Lung (tissue), 12 donors: ENCODE measurements around the gene DAPK2. TPM values are rescaled to one million over a fixed set of nuclear protein-coding genes. Genes with fewer than 3 reads are reported as not detected.
"Not testable (repeated sequence)": the region's sequence is repeated elsewhere in the genome, so short reads cannot be mapped to it uniquely, and the experiment has no call there.

Experiments
- ATAC-seq: fragments of 200-7000 bp; cut with Tn5 transposase; one replicate; pipeline ENCODE4 v1.9.1; 2020; ENCODE audit warnings: moderate number of reproducible peaks; ENCODE audit not compliant: insufficient read depth, low FRiP score
- DNase-seq, 3 donors: peaks; one replicate each; pipeline ENCODE4 v3.0.0-alpha.2; 2013 to 2017
- H3K27ac ChIP-seq, 2 donors: one replicate each; pipeline ENCODE4 v1.5.1; 2013; ENCODE audit warnings: mild to moderate bottlenecking in 2 of 2, moderate library complexity in 2 of 2, control low read depth in 1 of 2, inconsistent platforms in 1 of 2, low read depth in 1 of 2, low read length in 1 of 2
- H3K27me3 ChIP-seq, 3 donors: one replicate each; pipeline ENCODE4 v1.5.1; 2013; ENCODE audit warnings: low read length in 2 of 3; ENCODE audit not compliant: control insufficient read depth in 3 of 3, insufficient read depth in 3 of 3
- H3K36me3 ChIP-seq, 4 donors: one replicate each; pipeline ENCODE4 v1.5.1; 2013; ENCODE audit warnings: low read length in 4 of 4, mild to moderate bottlenecking in 1 of 4, moderate library complexity in 1 of 4; ENCODE audit not compliant: control insufficient read depth in 4 of 4, insufficient read depth in 4 of 4
- H3K4me1 ChIP-seq, 5 donors: one replicate each; pipeline ENCODE4 v1.5.1; 2013; ENCODE audit warnings: low read length in 5 of 5, mild to moderate bottlenecking in 2 of 5, moderate library complexity in 1 of 5; ENCODE audit not compliant: control insufficient read depth in 5 of 5, insufficient read depth in 5 of 5
- H3K4me3 ChIP-seq: one replicate; pipeline ENCODE4 v1.5.1; 2013; ENCODE audit warnings: mild to moderate bottlenecking, control low read depth, moderate library complexity
- H3K9ac ChIP-seq, 2 donors: one replicate each; pipeline ENCODE4 v1.5.1; 2013; ENCODE audit warnings: low read length in 2 of 2, control low read depth in 1 of 2; ENCODE audit not compliant: insufficient read depth in 1 of 2
- H3K9me3 ChIP-seq, 4 donors: one replicate each; pipeline ENCODE4 v1.5.1; 2013; ENCODE audit warnings: low read length in 3 of 4, mild to moderate bottlenecking in 1 of 4, moderate library complexity in 1 of 4; ENCODE audit not compliant: control insufficient read depth in 4 of 4, insufficient read depth in 3 of 4
- WGBS, 2 donors: extraction: QIAGEN DNeasy Blood & Tissue Kit; methylation state at CpG; one replicate each; pipeline ENCODE4 v1.1.7; 2013; 5-methylcytosine and 5-hydroxymethylcytosine counted together
- polyA plus RNA-seq, 2 donors: library from polyadenylated mRNA; stranded (reverse); fragments of 200-250 nt; gene quantifications; one replicate each; pipeline ENCODE4 v1.2.1, GENCODE V29; 2013
- total RNA-seq, 2 donors: library from RNA; depleted of rRNA in 1 of 2; stranded (reverse); fragments of >200 nt in 1 of 2; gene quantifications; one replicate each; pipeline ENCODE4 v1.2.1, GENCODE V29; 2014 to 2021
- TF ChIP-seq, protein P1 (sequence below): IDR thresholded peaks from 2 replicates; pipeline ENCODE4 v1.5.1; 2012; ENCODE audit warnings: mild to moderate bottlenecking; ENCODE audit errors: control extremely low read depth, extremely low read depth
- donor health status: control.
- donor health status: control.
- donor health status: Bipolar disorder and iron deficiency.
- donor health status: healthy.
- donor health status: DM: yes; HTN: yes; CAD: no.

DAPK2 gene
- total and polyA plus RNA-seq, 4 donors: 20.5 to 59.0 (median 49.1) TPM

DNA sequence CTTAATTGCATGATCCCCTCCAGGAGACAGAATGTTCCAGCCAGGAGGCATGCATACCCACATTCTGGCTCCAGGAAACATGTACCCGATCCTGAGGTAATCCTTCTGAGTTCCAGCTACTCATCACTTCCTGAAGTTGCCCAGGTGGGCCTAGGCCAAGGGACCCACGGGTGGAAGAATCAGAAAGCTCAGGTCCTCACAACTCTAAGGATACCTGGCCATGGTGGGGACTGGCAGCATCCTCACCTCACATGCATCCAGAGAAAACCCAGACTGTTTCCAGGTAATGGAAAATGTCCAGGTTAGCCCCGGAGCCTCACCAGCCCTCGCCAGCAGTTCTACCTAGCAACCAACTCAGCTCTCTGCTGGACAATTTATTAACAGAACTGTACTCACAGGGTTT is 78.2 kb downstream of the DAPK2 start:
- H3K9ac ChIP-seq: no peak overlapping the region
- H3K36me3 ChIP-seq: peaks cover 0 to 4% (median under 1%) of the 10 kb centered on the region in 4 donors
- ATAC-seq (no peak), DNase-seq (no peak)
- no peaks in the 10 kb centered on the region for H3K27me3 ChIP-seq
- peaks cover 0 to 3% (median 0%) of the 10 kb centered on the region in 4 donors for H3K9me3 ChIP-seq
- TF ChIP-seq, protein P1, sequence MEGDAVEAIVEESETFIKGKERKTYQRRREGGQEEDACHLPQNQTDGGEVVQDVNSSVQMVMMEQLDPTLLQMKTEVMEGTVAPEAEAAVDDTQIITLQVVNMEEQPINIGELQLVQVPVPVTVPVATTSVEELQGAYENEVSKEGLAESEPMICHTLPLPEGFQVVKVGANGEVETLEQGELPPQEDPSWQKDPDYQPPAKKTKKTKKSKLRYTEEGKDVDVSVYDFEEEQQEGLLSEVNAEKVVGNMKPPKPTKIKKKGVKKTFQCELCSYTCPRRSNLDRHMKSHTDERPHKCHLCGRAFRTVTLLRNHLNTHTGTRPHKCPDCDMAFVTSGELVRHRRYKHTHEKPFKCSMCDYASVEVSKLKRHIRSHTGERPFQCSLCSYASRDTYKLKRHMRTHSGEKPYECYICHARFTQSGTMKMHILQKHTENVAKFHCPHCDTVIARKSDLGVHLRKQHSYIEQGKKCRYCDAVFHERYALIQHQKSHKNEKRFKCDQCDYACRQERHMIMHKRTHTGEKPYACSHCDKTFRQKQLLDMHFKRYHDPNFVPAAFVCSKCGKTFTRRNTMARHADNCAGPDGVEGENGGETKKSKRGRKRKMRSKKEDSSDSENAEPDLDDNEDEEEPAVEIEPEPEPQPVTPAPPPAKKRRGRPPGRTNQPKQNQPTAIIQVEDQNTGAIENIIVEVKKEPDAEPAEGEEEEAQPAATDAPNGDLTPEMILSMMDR: no peak
- peaks cover 0 to 23% (median 18%) of the 10 kb centered on the region in 5 donors for H3K4me1 ChIP-seq
- H3K4me3 ChIP-seq: no peak overlapping the region
- WGBS, 2 donors: 72 to 74% methylated on average over 4 of the region's 4 CpGs
- peak overlapping the region; percentile 43 to 72 for H3K27ac ChIP-seq

DNA sequence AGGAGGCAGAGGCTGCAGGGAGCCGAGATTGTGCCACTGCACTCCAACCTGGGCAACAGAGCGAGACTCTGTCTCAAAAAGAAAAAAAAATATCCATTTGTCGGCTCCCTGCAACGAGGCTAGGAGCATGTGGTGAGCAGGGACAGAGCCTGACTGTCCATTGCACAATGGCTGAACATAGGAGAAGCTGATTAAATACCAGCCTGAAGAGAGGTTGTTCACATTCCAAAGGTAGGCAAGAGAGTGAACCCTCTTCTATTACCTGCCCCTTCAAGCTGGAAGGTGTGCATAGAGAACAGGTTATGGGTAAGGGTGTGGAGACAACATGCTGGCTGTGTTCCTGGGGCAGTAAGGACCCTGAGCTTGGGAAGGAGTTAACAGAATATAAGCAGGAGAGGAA is 78.7 kb downstream of the DAPK2 start:
- DNase-seq: peak in 2 of 3 donors; percentile 17 to 44
- TF ChIP-seq, protein P1: no peak
- Histone ChIP-seq H3K9me3 (peaks cover 0 to 3% (median 0%) of the 10 kb centered on the region in 4 donors), H3K36me3 (peaks cover 0 to 4% (median under 1%) of the 10 kb centered on the region in 4 donors), H3K9ac (no peak overlapping the region), H3K4me3 (no peak overlapping the region), H3K27ac (peak overlapping the region; percentile 43 to 62), H3K27me3 (no peaks in the 10 kb centered on the region), H3K4me1 (peaks cover 0 to 21% (median 15%) of the 10 kb centered on the region in 5 donors)
- WGBS, 2 donors: 68 to 71% methylated on average over 4 of the region's 4 CpGs
- ATAC-seq: no peak

DNA sequence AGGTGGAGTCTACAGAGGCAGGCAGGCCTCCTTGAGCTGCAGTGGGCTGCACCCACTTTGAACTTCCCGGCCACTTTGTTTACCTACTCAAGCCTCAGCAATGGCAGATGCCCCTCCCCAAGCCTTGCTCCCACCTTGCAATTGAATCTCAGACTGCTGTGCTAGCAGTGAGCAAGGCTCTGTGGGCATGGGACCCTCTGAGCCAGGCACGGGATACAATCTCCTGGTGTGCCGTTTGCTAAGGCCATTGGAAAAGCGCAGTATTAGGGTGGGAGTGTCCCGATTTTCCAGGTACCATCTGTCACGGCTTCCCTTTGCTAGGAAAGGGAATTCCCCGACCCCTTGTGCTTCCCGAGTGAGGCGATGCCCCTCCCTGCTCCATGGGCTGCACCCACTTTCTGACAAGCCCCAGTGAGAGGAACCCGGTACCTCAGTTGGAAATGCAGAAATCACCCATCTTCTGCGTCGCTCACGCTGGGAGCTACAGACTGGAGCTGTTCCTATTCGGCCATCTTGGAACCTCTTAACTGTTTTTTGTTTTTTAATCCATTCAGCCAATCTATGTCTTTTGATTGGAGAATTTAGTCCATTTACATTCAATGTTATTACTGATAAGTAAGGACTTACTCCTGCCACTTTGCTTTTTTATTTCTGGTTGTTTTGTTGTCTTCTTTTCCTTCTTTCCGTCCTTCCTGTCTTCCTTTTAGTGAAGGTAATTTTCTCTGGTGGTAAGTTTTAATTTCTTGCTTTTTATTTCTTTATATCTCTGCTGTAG is 83.2 kb downstream of the DAPK2 start:
- not testable (repeated sequence) for H3K27me3 ChIP-seq, H3K9ac ChIP-seq, DNase-seq, H3K27ac ChIP-seq, ATAC-seq, H3K9me3 ChIP-seq, H3K4me3 ChIP-seq, H3K4me1 ChIP-seq, H3K36me3 ChIP-seq
- WGBS, 2 donors: 94 to 96% methylated on average over 15 of the region's 15 CpGs

DNA sequence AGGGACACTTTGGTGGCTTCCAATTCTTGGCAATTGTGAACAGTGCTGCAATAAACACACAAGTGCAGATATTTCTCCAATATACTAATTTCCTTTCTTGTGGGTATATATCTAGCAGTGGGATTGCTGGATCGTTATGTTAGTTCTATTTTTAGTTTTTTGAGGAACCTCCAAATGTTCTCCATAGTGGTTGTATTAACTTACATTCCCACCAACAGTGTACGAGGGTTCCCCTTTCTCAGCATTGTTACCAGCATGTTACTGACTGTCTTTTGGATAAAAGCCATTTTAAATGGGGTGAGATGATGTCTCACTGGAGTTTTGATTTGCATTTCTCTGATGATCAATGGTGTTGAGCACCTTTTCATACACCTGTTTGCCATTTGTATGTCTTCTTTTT is 92.8 kb downstream of the DAPK2 start:
- ATAC-seq (no peak), DNase-seq (no peak)
- TF ChIP-seq, protein P1: no peak
- WGBS, 2 donors: 21 to 56% methylated on average over 2 of the region's 2 CpGs
- H3K27me3 ChIP-seq: no peaks in the 10 kb centered on the region
- no peaks in the 10 kb centered on the region for H3K36me3 ChIP-seq
- H3K9me3 ChIP-seq: peaks cover 0 to 2% (median 0%) of the 10 kb centered on the region in 4 donors
- H3K27ac ChIP-seq: no peak overlapping the region
- peaks cover 0 to 5% (median 2%) of the 10 kb centered on the region in 5 donors for H3K4me1 ChIP-seq
- H3K9ac ChIP-seq: no peak overlapping the region
- H3K4me3 ChIP-seq: no peak overlapping the region
